GM12875 (cell line): Measurements from ENCODE around the gene NR1I2.

Experiments used
- H3K4me3 ChIP-seq: one replicate; pipeline ENCODE4 v1.5.1; 2011; ENCODE audit warnings: low read depth, low read length, control low read depth
- TF ChIP-seq, protein P1 (sequence below): IDR thresholded peaks from 2 replicates; pipeline ENCODE4 v1.5.1; 2011; ENCODE audit warnings: low read depth, mild to moderate bottlenecking, control low read depth, inconsistent platforms, low read length, moderate library complexity, borderline replicate concordance; ENCODE audit not compliant: insufficient read depth

NR1I2 gene

DNA sequence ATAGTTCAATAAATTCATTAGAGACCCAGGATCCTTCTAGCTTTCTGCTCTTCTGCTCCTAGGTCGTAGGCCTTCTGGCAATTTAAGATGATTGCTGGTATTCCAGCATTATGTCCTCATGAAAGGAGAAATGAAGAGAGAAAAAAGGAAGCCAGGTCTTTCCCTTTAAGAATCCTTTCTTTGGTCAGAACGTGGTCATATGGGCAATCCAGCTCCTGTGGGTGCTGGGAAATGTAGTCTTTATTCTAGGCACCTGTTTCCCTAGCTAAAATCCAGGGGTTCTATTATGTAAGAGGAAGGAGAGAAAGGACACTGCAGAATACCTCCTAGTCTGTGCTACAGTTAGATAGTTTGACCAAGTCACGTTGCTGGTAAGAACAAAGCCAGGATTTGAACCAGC is 35.5 kb upstream of the NR1I2 start:
- no peak overlapping the region for H3K4me3 ChIP-seq
- TF ChIP-seq, protein P1, sequence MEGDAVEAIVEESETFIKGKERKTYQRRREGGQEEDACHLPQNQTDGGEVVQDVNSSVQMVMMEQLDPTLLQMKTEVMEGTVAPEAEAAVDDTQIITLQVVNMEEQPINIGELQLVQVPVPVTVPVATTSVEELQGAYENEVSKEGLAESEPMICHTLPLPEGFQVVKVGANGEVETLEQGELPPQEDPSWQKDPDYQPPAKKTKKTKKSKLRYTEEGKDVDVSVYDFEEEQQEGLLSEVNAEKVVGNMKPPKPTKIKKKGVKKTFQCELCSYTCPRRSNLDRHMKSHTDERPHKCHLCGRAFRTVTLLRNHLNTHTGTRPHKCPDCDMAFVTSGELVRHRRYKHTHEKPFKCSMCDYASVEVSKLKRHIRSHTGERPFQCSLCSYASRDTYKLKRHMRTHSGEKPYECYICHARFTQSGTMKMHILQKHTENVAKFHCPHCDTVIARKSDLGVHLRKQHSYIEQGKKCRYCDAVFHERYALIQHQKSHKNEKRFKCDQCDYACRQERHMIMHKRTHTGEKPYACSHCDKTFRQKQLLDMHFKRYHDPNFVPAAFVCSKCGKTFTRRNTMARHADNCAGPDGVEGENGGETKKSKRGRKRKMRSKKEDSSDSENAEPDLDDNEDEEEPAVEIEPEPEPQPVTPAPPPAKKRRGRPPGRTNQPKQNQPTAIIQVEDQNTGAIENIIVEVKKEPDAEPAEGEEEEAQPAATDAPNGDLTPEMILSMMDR = no peak

DNA sequence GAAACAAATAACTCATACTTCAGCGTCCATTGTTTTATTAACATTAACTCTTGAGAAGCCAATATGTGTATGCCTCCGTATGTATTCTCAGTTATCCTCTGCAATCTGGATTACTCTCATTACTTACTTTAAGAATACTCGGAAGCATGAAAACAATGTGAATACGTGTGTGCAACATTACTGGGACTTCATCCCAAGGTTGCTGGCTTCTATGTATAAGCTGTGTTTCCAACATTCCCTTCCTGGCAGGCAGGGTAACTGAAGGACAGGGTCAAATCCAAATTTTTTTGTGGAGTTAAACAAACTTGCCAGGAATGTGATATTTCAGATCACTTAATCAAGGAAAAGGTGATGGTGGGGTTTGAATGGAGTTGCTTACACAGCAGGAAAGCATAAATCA is 34.5 kb upstream of the NR1I2 start:
- no peak overlapping the region for H3K4me3 ChIP-seq
- TF ChIP-seq, protein P1 = no peak

DNA sequence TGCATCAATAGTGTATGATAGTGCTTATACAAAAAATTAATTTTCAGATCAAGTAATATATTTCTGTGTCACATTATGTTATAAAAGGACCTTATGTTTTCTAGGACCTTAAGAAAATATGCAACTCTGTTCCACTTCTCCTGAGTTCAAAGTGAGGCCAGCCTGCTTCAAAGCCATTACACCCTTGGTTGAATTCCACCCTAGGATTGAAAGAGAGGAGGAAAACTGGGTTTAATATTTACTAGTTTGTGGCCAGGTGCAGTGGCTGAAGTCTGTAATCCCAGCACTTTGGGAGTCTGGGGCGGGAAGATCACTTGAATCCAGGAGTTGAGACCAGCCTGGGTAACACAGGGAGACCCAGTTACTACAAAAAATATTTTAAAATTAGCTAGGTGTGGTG is 32.9 kb upstream of the NR1I2 start:
- H3K4me3 ChIP-seq = no peak overlapping the region
- TF ChIP-seq, protein P1 = no peak

DNA sequence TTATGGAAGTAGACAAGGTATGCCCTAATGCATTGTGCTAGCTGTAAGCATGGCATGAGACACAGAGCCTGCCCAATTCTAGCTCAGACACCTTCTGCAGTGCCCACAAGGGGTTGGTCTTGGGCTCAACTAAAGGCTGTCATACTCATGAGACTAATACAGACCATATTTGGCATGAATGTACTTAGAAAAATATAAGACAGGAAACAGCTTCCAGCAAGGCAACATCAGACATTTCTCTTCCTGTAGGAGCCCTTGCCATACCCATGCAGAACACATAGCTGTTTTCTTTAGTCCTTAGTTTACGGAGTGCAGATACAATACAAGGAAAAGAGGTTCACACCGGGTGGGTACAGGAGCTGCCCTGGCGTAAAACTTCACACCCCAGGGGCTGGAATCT is 30.5 kb upstream of the NR1I2 start:
- TF ChIP-seq, protein P1 = no peak
- no peak overlapping the region for H3K4me3 ChIP-seq

DNA sequence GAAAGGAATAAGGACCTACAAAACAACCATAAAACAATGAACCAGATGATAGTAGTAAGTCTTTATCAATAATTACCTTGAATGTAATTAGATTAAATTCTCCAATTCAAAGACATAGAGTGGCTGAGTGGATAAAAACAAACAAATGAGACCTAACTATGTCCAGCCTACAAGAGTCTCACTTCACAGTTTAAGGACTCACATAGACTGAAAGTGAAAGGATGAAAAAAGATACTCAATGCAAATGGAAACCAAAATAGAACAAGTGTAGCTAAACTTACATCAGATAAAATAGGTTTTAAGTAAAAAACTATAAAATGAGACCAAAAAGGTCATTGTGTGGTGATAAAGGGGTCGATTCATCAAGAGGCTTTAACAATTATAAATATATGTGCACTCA is 21.9 kb upstream of the NR1I2 start:
- H3K4me3 ChIP-seq = no peak overlapping the region
- TF ChIP-seq, protein P1 = no peak

DNA sequence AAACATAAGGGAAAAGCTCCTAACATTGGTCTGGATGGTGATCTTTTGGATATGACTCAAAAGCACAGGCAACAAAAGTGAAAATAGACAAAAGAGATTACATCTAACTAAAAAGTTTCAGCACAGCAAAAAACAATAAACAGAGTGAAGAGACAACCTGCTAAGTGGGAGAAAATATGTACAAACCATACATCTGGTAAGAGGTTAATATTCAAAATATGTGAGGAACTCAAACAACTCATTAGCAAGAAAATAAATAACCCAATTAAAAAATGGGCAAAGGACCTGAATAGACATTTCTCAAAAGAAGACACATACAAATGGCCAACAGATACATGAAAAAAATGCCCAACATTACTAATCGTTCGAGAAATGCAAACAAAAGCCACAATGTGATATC is 19.0 kb upstream of the NR1I2 start:
- H3K4me3 ChIP-seq = no peak overlapping the region
- TF ChIP-seq, protein P1 = no peak

DNA sequence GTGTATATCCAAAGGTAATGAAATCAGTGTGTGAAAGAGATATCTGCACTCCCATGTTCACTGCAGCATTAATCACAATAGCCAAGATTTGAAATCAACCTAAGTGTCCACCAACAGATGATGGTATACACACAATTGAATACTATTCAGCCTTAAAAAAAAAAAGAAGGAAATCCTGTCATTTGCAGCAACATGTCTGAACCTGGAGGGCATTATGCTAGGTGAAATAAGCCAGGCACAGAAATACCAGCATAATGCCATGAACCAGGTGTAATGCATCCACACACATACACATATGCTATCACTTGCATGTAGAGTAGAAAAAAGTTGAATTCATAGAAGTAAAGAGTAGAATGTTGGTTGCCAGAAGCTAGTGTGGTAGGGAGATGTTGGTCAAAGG is 18.4 kb upstream of the NR1I2 start:
- no peak overlapping the region for H3K4me3 ChIP-seq
- TF ChIP-seq, protein P1 = no peak
